HUES64 (cell line): ENCODE data around the gene MYO5A.
A peak's percentile ranks its signal among the peaks of the same experiment; 100 is the strongest.
"Not testable (repeated sequence)": the region's sequence is repeated elsewhere in the genome, so short reads cannot be mapped to it uniquely, and the experiment has no call there.

Experiments used
- H3K27ac ChIP-seq: 2 replicates; pipeline ENCODE4 v1.7.0; 2013; ENCODE audit warnings: low read depth, low read length, inconsistent platforms
- H3K27me3 ChIP-seq: 2 replicates; pipeline ENCODE4 v1.6.1; 2013; ENCODE audit warnings: mild to moderate bottlenecking, low read length; ENCODE audit not compliant: insufficient read depth
- H3K36me3 ChIP-seq: 2 replicates; pipeline ENCODE4 v1.6.1; 2013; ENCODE audit warnings: mild to moderate bottlenecking, low read length; ENCODE audit not compliant: insufficient read depth
- H3K4me1 ChIP-seq: 2 replicates; pipeline ENCODE4 v1.6.1; 2013; ENCODE audit warnings: mild to moderate bottlenecking, low read length, moderate library complexity; ENCODE audit not compliant: insufficient read depth
- H3K4me3 ChIP-seq: 2 replicates; pipeline ENCODE4 v1.5.1; 2013; ENCODE audit warnings: mild to moderate bottlenecking, low read length, moderate library complexity
- H3K9ac ChIP-seq: 2 replicates; pipeline ENCODE4 v1.6.1; 2013; ENCODE audit warnings: mild to moderate bottlenecking, low read depth, low read length
- H3K9me3 ChIP-seq: 2 replicates; pipeline ENCODE4 v1.6.1; 2013; ENCODE audit warnings: low read depth, low read length; ENCODE audit not compliant: insufficient read depth
- WGBS: fragments of 150-250, 120-280 bp; methylation state at CpG from one replicate; pipeline ENCODE4 v1.1.7; 2013; ENCODE audit warnings: missing lambda C conversion rate; 5-methylcytosine and 5-hydroxymethylcytosine counted together

Gene MYO5A

DNA sequence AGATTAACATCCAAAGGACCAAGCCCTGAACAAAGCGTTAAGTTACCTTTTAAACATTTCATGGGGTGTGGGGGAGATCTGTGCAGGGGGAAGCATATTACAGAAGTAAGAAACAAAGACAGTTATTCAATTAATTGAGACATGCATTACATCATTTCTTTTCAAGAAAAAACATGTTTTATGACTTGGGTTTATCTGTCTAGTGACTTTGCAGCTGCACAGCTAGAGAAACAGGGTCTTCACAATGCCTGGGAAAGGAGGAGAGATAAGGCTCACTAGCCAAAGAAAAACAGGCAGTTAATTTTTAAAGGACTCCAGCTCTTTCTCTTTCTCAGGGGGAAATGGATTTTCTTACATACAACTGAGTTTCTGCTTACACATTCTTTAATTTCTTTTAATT lies 112.1 kb downstream of the MYO5A start:
- not testable (repeated sequence) for H3K4me1 ChIP-seq, H3K9ac ChIP-seq, H3K27ac ChIP-seq, H3K36me3 ChIP-seq, H3K27me3 ChIP-seq, H3K9me3 ChIP-seq, H3K4me3 ChIP-seq
- WGBS: 100% methylated on average over 1 of the region's 1 CpG

GRCh38 chr15:52415628-52416027 lies 113.1 kb downstream of the MYO5A start:
- Histone ChIP-seq H3K4me1 (peaks cover 5% of the 10 kb centered on the region; the same call in 1 of the 2 replicates), H3K36me3 (no peaks in the 10 kb centered on the region), H3K4me3 (no peak overlapping the region), H3K27ac (no peak overlapping the region), H3K9ac (no peak overlapping the region), H3K9me3 (no peaks in the 10 kb centered on the region), H3K27me3 (no peaks in the 10 kb centered on the region)
- WGBS: 90% methylated on average over 2 of the region's 2 CpGs

DNA sequence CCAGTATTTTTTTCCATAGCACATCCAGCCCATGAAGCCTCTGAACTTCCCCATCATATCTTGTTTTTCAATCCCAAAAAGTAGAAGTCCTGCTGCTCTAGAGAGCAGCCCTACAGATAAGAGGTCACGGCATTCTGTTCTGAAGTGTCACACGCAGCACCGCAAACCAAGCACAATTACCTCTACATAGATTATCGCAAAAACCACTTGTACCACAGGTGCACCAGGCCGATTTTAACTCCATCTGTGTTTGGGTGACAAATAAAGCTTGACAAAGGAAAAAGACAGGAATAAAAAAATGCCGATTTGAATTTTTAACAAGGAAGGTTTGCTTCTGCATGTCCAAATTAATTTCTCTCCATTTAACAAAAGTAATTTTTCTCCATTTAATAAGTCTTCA lies 113.7 kb downstream of the MYO5A start:
- peaks cover 5% of the 10 kb centered on the region; the same call in 1 of the 2 replicates for H3K4me1 ChIP-seq
- no peak overlapping the region for H3K27ac ChIP-seq
- H3K36me3 ChIP-seq: no peaks in the 10 kb centered on the region
- 95% methylated on average over 6 of the region's 6 CpGs for WGBS
- no peak overlapping the region for H3K9ac ChIP-seq
- H3K9me3 ChIP-seq: no peaks in the 10 kb centered on the region
- H3K4me3 ChIP-seq: no peak overlapping the region
- no peaks in the 10 kb centered on the region for H3K27me3 ChIP-seq

DNA sequence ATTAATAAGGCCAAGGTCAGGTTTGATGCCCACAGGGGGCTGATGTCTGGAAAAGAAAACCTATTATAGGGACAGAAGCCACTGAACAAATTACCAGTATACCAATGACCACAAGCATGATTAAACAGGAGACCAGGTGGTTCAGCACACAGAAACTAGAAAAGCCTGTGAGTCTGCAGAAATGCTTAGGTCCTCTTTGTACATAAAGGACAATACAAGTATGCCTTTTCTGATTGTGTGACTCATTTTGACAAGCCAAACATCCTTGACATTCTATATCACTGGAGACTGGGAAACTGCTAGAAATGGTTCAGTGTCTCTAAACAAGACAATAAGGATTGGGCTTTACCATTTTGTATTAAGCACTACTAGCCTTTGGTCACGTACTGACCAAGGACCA lies 119.9 kb downstream of the MYO5A start:
- WGBS: 86% methylated on average over 1 of the region's 1 CpG

DNA sequence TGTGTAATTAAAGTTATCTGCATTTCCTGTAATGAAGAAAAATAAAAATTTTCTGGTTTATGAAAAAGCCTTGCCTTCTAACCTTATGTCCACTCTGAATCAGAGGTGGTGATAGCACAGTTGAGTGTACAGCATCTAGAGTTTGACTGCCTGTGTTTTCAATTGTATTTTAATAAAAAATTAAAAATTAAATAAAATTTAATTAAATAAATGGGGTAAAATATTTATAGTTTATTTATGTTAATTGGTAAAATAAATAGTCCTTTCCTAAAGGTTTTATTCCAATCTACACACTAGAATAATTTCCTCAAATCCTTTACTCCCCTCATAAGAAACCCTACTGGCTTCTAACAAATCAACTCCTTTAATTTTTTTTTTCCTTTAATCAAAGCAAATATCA lies 121.3 kb downstream of the MYO5A start:
- H3K27ac ChIP-seq: no peak overlapping the region
- H3K27me3 ChIP-seq: no peaks in the 10 kb centered on the region
- no peaks in the 10 kb centered on the region for H3K36me3 ChIP-seq
- H3K4me1 ChIP-seq: no peaks in the 10 kb centered on the region
- H3K4me3 ChIP-seq: no peak overlapping the region
- H3K9me3 ChIP-seq: no peaks in the 10 kb centered on the region
- H3K9ac ChIP-seq: no peak overlapping the region

More for the DNA sequence above, 119.9 kb downstream of the MYO5A start:
- H3K9ac ChIP-seq: no peak overlapping the region
- no peaks in the 10 kb centered on the region for H3K36me3 ChIP-seq
- peaks cover 2% of the 10 kb centered on the region; the same call in 1 of the 2 replicates for H3K4me1 ChIP-seq
- H3K27me3 ChIP-seq: no peaks in the 10 kb centered on the region
- no peak overlapping the region for H3K4me3 ChIP-seq
- H3K27ac ChIP-seq: no peak overlapping the region
- H3K9me3 ChIP-seq: no peaks in the 10 kb centered on the region

GRCh38 chr15:52406601-52407000 lies 122.1 kb downstream of the MYO5A start:
- no peaks in the 10 kb centered on the region for H3K9me3 ChIP-seq
- 89% methylated on average over 2 of the region's 2 CpGs for WGBS

GRCh38 chr15:52405856-52406255 lies 122.8 kb downstream of the MYO5A start:
- Histone ChIP-seq H3K4me3 (no peak overlapping the region), H3K27ac (no peak overlapping the region), H3K27me3 (no peaks in the 10 kb centered on the region), H3K4me1 (no peaks in the 10 kb centered on the region), H3K9me3 (no peaks in the 10 kb centered on the region), H3K36me3 (no peaks in the 10 kb centered on the region), H3K9ac (no peak overlapping the region)
- WGBS: 94% methylated on average over 3 of the region's 3 CpGs

More at GRCh38 chr15:52406601-52407000, 122.1 kb downstream of the MYO5A start:
- H3K4me1 ChIP-seq: no peaks in the 10 kb centered on the region
- H3K27me3 ChIP-seq: no peaks in the 10 kb centered on the region
- H3K36me3 ChIP-seq: no peaks in the 10 kb centered on the region
- no peak overlapping the region for H3K9ac ChIP-seq
- H3K4me3 ChIP-seq: no peak overlapping the region
- H3K27ac ChIP-seq: no peak overlapping the region

GRCh38 chr15:52397118-52397517 lies 131.6 kb downstream of the MYO5A start:
- no peak overlapping the region for H3K9ac ChIP-seq
- H3K27me3 ChIP-seq: no peaks in the 10 kb centered on the region
- H3K9me3 ChIP-seq: no peaks in the 10 kb centered on the region
- WGBS: 98% methylated on average over 5 of the region's 5 CpGs
- peaks cover 40% of the 10 kb centered on the region for H3K4me1 ChIP-seq
- no peaks in the 10 kb centered on the region for H3K36me3 ChIP-seq
- H3K27ac ChIP-seq: no peak overlapping the region
- no peak overlapping the region for H3K4me3 ChIP-seq

- Histone ChIP-seq H3K36me3 (0 out of 2 replicates have a peak, but pooled peaks cover 5% of the 10 kb centered on the region), H3K27me3 (no peaks in the 10 kb centered on the region), H3K4me3 (no peak overlapping the region), H3K27ac (peak overlapping the region; percentile 36; the same call in 1 of the 2 replicates), H3K9me3 (no peaks in the 10 kb centered on the region), H3K4me1 (peaks cover 50% of the 10 kb centered on the region), H3K9ac (no peak overlapping the region)
- 73% methylated on average over 3 of the region's 3 CpGs for WGBS
These were observed 134.6 kb downstream of the MYO5A start for GRCh38 chr15:52394118-52394517.

DNA sequence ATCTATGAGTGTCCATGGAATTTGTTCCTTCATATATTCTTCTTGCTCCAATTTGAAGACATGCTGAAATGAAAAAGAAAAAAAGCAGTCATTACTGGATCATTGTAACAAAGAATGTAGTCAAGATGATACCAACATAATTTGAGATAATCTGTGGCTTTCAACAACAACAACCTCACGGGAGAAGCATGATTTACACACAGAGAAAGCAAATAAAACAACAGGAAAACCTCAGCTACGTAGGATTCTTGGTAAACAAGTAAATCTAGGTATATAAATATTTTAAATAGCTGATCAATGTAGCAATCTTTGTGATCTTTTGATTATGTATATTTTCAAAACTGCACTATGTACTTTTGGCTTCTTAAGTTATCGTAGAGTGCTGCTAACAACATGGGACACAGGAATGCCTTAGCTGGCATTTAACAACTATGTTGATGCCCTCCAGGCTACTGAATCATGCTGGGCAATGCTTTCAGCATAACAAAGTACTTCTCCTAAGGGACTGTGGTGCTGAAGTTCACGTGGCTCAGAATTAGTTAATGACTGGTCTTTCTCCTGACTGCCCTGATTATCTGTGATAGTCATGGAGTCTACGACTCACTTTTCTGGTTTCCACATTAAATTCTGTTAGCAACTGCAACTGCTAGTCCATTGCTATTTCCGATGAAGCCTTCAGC lies 136.5 kb downstream of the MYO5A start:
- 0 out of 2 replicates have a peak overlapping the region, but pooled peaks have one; percentile 6 for H3K4me3 ChIP-seq
- WGBS: 26% methylated on average over 4 of the region's 6 CpGs
- 0 out of 2 replicates have a peak, but pooled peaks cover 5% of the 10 kb centered on the region for H3K36me3 ChIP-seq
- H3K27ac ChIP-seq: peak overlapping the region; percentile 69
- H3K9me3 ChIP-seq: no peaks in the 10 kb centered on the region
- 0 out of 2 replicates have a peak overlapping the region, but pooled peaks have one; percentile 13 for H3K9ac ChIP-seq
- H3K4me1 ChIP-seq: peaks cover 48% of the 10 kb centered on the region
- no peaks in the 10 kb centered on the region for H3K27me3 ChIP-seq

- WGBS: 96% methylated on average over 4 of the region's 4 CpGs
- Histone ChIP-seq H3K9ac (no peak overlapping the region), H3K4me3 (no peak overlapping the region), H3K36me3 (0 out of 2 replicates have a peak, but pooled peaks cover 5% of the 10 kb centered on the region), H3K4me1 (peaks cover 37% of the 10 kb centered on the region), H3K9me3 (no peaks in the 10 kb centered on the region), H3K27me3 (no peaks in the 10 kb centered on the region), H3K27ac (no peak overlapping the region)
These were observed 137.6 kb downstream of the MYO5A start for GRCh38 chr15:52391069-52391468.

DNA sequence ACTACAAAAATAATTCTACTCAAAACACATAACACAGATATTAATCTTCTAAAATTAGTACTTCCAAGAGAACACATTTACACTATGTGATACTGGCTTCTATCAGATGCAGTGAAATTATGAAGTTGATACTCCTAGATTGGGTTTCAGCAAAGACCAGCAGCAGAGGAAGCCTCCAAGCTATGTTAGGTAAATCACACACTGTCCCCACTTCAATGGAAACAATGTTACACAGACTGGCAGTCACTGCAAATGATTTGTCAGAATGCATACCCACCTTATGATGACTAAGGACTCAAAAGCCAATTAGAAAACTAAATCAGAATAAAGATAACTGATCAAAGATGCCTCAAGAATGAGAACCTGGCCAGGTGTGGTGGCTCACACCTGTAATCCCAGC lies 143.0 kb downstream of the MYO5A start:
- Histone ChIP-seq H3K4me1 (no peaks in the 10 kb centered on the region), H3K9ac (no peak overlapping the region), H3K4me3 (no peak overlapping the region), H3K27ac (no peak overlapping the region), H3K36me3 (peaks cover 16% of the 10 kb centered on the region), H3K9me3 (no peaks in the 10 kb centered on the region), H3K27me3 (no peaks in the 10 kb centered on the region)
